GM12878 (cell line): ENCODE data around the gene SHPK. TPM values are rescaled to one million over a fixed set of nuclear protein-coding genes. Genes with fewer than 3 reads are reported as not detected.

ENCODE experiments used
- ATAC-seq: fragments of 200-7000 bp; cut with Tn5 transposase; 3 replicates; pipeline ENCODE4 v1.9.1; 2020; ENCODE audit warnings: mild to moderate bottlenecking, moderate library complexity
- BruUV-seq: library from RNA; stranded (reverse); fragments of 400-500 nt; replicated peaks from 2 replicates; lab custom pipeline; 2021; lab: Mats Ljungman, UMichigan
- CTCF ChIA-PET: fragments of 300-600 bp; sonication (Branson Sonifier 250); formaldehyde crosslinking; extraction: SDS; loops from one replicate; lab custom pipeline; 2021; ENCODE audit warnings: inconsistent platforms; lab: Yijun Ruan, JAX
- POLR2A ChIA-PET: fragments of 350-600 bp; formaldehyde crosslinking; extraction: SDS; loops from one replicate; lab custom pipeline; 2021; ENCODE audit warnings: inconsistent platforms; lab: Charles Lee
- RAD21 ChIA-PET: fragments of 300-600 bp; sonication (Branson Sonifier 250); formaldehyde crosslinking; loops from one replicate; lab custom pipeline; 2023; ENCODE audit warnings: antibody characterized with exemption; ENCODE audit not compliant: unreplicated experiment; lab: Charles Lee
- SMC1A ChIA-PET: fragments of 300-600 bp; sonication (Branson Sonifier 250); formaldehyde crosslinking; loops from one replicate; lab custom pipeline; 2023; ENCODE audit not compliant: unreplicated experiment, uncharacterized antibody; lab: Charles Lee
- DNase-seq: peaks from one replicate; pipeline ENCODE4 v3.0.0-alpha.2; 2011; ENCODE audit warnings: low read depth, low spot score
- FAIRE-seq: peaks from 3 replicates; lab custom pipeline; 2011; peaks lifted over from hg19 to GRCh38; lab: Jason Lieb, UNC
- H2AFZ ChIP-seq: 2 replicates; pipeline ENCODE4 v1.6.0; 2011; ENCODE audit warnings: low read depth, low read length, control low read depth; ENCODE audit not compliant: control insufficient read depth
- H3K27ac ChIP-seq: 2 replicates; pipeline ENCODE4 v1.5.1; 2011; ENCODE audit warnings: control low read depth; ENCODE audit not compliant: control insufficient read depth, insufficient read depth
- H3K27me3 ChIP-seq, 2 experiments: replicated peaks in 1 of 2; 2 replicates each; pipeline versions ENCODE4 v1.6.0 to v1.6.1; 2011; ENCODE audit warnings: low read length in 1 of 2; ENCODE audit not compliant: control insufficient read depth in 2 of 2, insufficient read depth in 2 of 2
- H3K36me3 ChIP-seq, 2 experiments: 2 replicates each; pipeline ENCODE4 v1.5.1; 2011; ENCODE audit warnings: low read length in 1 of 2; ENCODE audit not compliant: control insufficient read depth in 2 of 2, insufficient read depth in 2 of 2
- H3K4me1 ChIP-seq: 2 replicates; pipeline ENCODE4 v1.6.1; 2011; ENCODE audit warnings: mild to moderate bottlenecking, low read length, moderate library complexity, mixed read lengths; ENCODE audit not compliant: control insufficient read depth, insufficient read depth
- H3K4me2 ChIP-seq: 2 replicates; pipeline ENCODE4 v1.6.0; 2011; ENCODE audit warnings: control low read depth; ENCODE audit not compliant: control insufficient read depth, insufficient read depth
- H3K4me3 ChIP-seq: fragments of 200-600 bp; sonication (generic); 2 replicates; pipeline ENCODE4 v1.5.1; 2016
- H3K79me2 ChIP-seq: 2 replicates; pipeline ENCODE4 v1.6.0; 2011; ENCODE audit warnings: low read length; ENCODE audit not compliant: control insufficient read depth, insufficient read depth
- H3K9ac ChIP-seq: 2 replicates; pipeline ENCODE4 v1.8.0; 2011; ENCODE audit warnings: low read length, control low read depth, mixed read lengths; ENCODE audit not compliant: control insufficient read depth, insufficient read depth
- H3K9me3 ChIP-seq: replicated peaks from 3 replicates; pipeline ENCODE4 v1.5.1; 2011; ENCODE audit warnings: mild to moderate bottlenecking, low read length; ENCODE audit not compliant: control insufficient read depth, insufficient read depth
- H4K20me1 ChIP-seq: 2 replicates; pipeline ENCODE4 v1.6.0; 2011; ENCODE audit not compliant: control insufficient read depth, insufficient read depth
- CHD4 ChIP-seq: fragments of 200-600 bp; sonication (generic); IDR thresholded peaks from 2 replicates; pipeline ENCODE4 v1.6.1; 2016; ENCODE audit warnings: mild to moderate bottlenecking
- E2F4 ChIP-seq: IDR thresholded peaks from 2 replicates; pipeline ENCODE4 v1.6.1; 2012; ENCODE audit warnings: low read depth, low read length, improper control_type of control experiment
- EED ChIP-seq: sonication (generic); IDR thresholded peaks from 2 replicates; pipeline ENCODE4 v1.6.1; 2016; ENCODE audit warnings: antibody characterized with exemption, low read depth
- IKZF2 ChIP-seq, 2 experiments: fragments of 450-650 bp; IDR thresholded peaks; 2 replicates each; pipeline ENCODE4 v1.6.1; 2017; ENCODE audit warnings: mild to moderate bottlenecking in 2 of 2, moderate library complexity in 2 of 2
- IRF4 ChIP-seq: IDR thresholded peaks from 2 replicates; pipeline ENCODE4 v1.6.1; 2011; ENCODE audit warnings: low read depth, low read length
- MAX ChIP-seq: IDR thresholded peaks from 2 replicates; pipeline ENCODE4 v1.6.1; 2012; ENCODE audit warnings: low read depth, low read length, improper control_type of control experiment
- MLLT1 ChIP-seq: fragments of 450-650 bp; IDR thresholded peaks from 2 replicates; pipeline ENCODE4 v1.6.1; 2016; ENCODE audit warnings: mild to moderate bottlenecking
- MYB ChIP-seq: fragments of 150-350 bp; IDR thresholded peaks from 2 replicates; pipeline ENCODE4 v1.6.1; 2014; ENCODE audit warnings: mild to moderate bottlenecking, low read depth, low read length, borderline replicate concordance
- NBN ChIP-seq: fragments of 450-650 bp; IDR thresholded peaks from 2 replicates; pipeline ENCODE4 v1.6.1; 2016
- PAX8 ChIP-seq: fragments of 450-650 bp; IDR thresholded peaks from 2 replicates; pipeline ENCODE4 v1.6.1; 2017; ENCODE audit warnings: mild to moderate bottlenecking, moderate library complexity
- ZNF592 ChIP-seq: fragments of 450-650 bp; IDR thresholded peaks from 2 replicates; pipeline ENCODE4 v1.6.1; 2017; ENCODE audit warnings: mild to moderate bottlenecking, moderate library complexity
- WGBS: methylation state at CpG from one replicate; pipeline ENCODE4 v1.1.6; 2016; ENCODE audit warnings: low lambda C conversion rate; ENCODE audit not compliant: insufficient replicate concordance, insufficient coverage; ENCODE audit errors: missing lambda C conversion rate; 5-methylcytosine and 5-hydroxymethylcytosine counted together
- in situ Hi-C: fragments of 300-500 bp; cut with MboI; formaldehyde crosslinking; loops from 9 replicates; pipeline ENCODE4 v1.14.3; 2018; ENCODE audit warnings: mixed read lengths
- intact Hi-C: fragments of 100-400 bp; cut with micrococcal nuclease; formaldehyde crosslinking; loops from one replicate; pipeline ENCODE4 v1.14.2; 2022; ENCODE audit not compliant: unreplicated experiment
- polyA plus RNA-seq, 11 experiments: library from polyadenylated mRNA; depleted of rRNA in 4 of 11; unstranded in 6 of 11; stranded (reverse) in 5 of 11; fragments of >200 nt; fragmentation: Nextera tagmentation in 4 of 11; fragmentation: Illumina TruSeq in 1 of 11; extraction: Ambion mirVana in 4 of 11; extraction: Trizol in 1 of 11; gene quantifications; 1 replicate in 1 of 11; 2 replicates in 10 of 11; pipeline versions ENCODE4 v1.2.1 to v1.2.3, GENCODE V29; 2011 to 2016; ENCODE audit warnings: inconsistent platforms in 2 of 11, missing spikeins in 2 of 11, low read depth in 1 of 11
- total RNA-seq, 4 experiments: library from RNA; depleted of rRNA in 3 of 4; stranded (reverse); fragments of >200 nt in 3 of 4; fragmentation: Illumina TruSeq in 1 of 4; extraction: Trizol in 1 of 4; gene quantifications; 2 replicates each; pipeline versions ENCODE4 v1.2.1 to v1.2.3, GENCODE V29; 2013 to 2021

SHPK gene
- total and polyA plus RNA-seq, 10 of the 15 experiments (the other 5 are each of a cell fraction or from before 2014, with no cell fraction given), result 1.7 to 16.6 (median 12.9) TPM

- ChIA-PET RAD21 (interaction anchor here (2.6 kb wide), 1 partner anchor 61 kb away, joined by 9 read pairs; no protein-coding TSS in a partner anchor), POLR2A (no interaction called here), SMC1A (interaction anchor here (1.7 kb wide), 1 partner anchor 56 kb away, joined by 6 read pairs; no protein-coding TSS in a partner anchor), CTCF (interaction anchor here (1.5 kb wide), 1 partner anchor 57 kb away, joined by 4 read pairs; no protein-coding TSS in a partner anchor)
- no peak for DNase-seq
- Histone ChIP-seq H3K4me3 (no peak overlapping the region), H3K9me3 (no peaks in the 10 kb centered on the region), H3K36me3 (peaks cover 0 to 3% of the 10 kb centered on the region in 2 experiments; a peak in 2 of 4 replicates), H4K20me1 (no peaks in the 10 kb centered on the region), H3K27me3 (no peaks in the 10 kb centered on the region), H2AFZ (no peak overlapping the region), H3K9ac (no peak overlapping the region), H3K4me1 (no peaks in the 10 kb centered on the region), H3K4me2 (no peak overlapping the region), H3K27ac (no peak overlapping the region), H3K79me2 (no peaks in the 10 kb centered on the region)
- ATAC-seq, result no peak
- in situ Hi-C loops, result no loop called here
- 77% methylated on average over 11 of the region's 11 CpGs for WGBS
- no TSS peak for BruUV-seq
- intact Hi-C loops, result no loop called here
- TF ChIP-seq CHD4 (no peak), IKZF2 (IDR thresholded peaks at IDR 0.05) (no peak), EED (no peak), MYB (no peak), E2F4 (no peak)
- FAIRE-seq, result no peak
These were observed 39.8 kb upstream of the SHPK start for GRCh38 chr17:3675886-3676285.

GRCh38 chr17:3672571-3672970 is 36.5 kb upstream of the SHPK start:
- intact Hi-C loops, result no loop called here
- no TSS peak for BruUV-seq
- no peaks in the 10 kb centered on the region for H4K20me1 ChIP-seq
- H3K4me3 ChIP-seq, result no peak overlapping the region
- H3K27ac ChIP-seq, result no peak overlapping the region
- no peak overlapping the region for H2AFZ ChIP-seq
- no peaks in the 10 kb centered on the region for H3K9me3 ChIP-seq
- no peak for DNase-seq
- H3K4me2 ChIP-seq, result no peak overlapping the region
- H3K4me1 ChIP-seq, result peaks cover 6% of the 10 kb centered on the region
- ChIA-PET RAD21 (no interaction called here), CTCF (interaction anchor here (1.1 kb wide), 1 partner anchor 10 kb away, joined by 6 read pairs; no protein-coding TSS in a partner anchor), POLR2A (no interaction called here), SMC1A (no interaction called here)
- H3K9ac ChIP-seq, result no peak overlapping the region
- peaks cover 0 to 3% of the 10 kb centered on the region in 2 experiments; a peak in 1 of 4 replicates for H3K36me3 ChIP-seq
- 70% methylated on average over 4 of the region's 4 CpGs for WGBS
- no peak for FAIRE-seq
- no peaks in the 10 kb centered on the region for H3K27me3 ChIP-seq
- in situ Hi-C loops, result no loop called here
- H3K79me2 ChIP-seq, result peaks cover 20% of the 10 kb centered on the region
- no peak for ATAC-seq
- TF ChIP-seq IKZF2 (IDR thresholded peaks at IDR 0.05) (no peak), IRF4 (no peak), MAX (no peak), PAX8 (no peak), NBN (no peak), ZNF592 (no peak), MLLT1 (no peak)
